HG03175 (cell line): ENCODE results near the gene LINC01488.

Experiments
- ATAC-seq: cut with Tn5 transposase; IDR thresholded peaks from one replicate; pipeline ENCODE4 v1.9.1; 2021; ENCODE audit warnings: mild to moderate bottlenecking, moderate library complexity; ENCODE audit not compliant: unreplicated experiment

The LINC01488 gene

DNA sequence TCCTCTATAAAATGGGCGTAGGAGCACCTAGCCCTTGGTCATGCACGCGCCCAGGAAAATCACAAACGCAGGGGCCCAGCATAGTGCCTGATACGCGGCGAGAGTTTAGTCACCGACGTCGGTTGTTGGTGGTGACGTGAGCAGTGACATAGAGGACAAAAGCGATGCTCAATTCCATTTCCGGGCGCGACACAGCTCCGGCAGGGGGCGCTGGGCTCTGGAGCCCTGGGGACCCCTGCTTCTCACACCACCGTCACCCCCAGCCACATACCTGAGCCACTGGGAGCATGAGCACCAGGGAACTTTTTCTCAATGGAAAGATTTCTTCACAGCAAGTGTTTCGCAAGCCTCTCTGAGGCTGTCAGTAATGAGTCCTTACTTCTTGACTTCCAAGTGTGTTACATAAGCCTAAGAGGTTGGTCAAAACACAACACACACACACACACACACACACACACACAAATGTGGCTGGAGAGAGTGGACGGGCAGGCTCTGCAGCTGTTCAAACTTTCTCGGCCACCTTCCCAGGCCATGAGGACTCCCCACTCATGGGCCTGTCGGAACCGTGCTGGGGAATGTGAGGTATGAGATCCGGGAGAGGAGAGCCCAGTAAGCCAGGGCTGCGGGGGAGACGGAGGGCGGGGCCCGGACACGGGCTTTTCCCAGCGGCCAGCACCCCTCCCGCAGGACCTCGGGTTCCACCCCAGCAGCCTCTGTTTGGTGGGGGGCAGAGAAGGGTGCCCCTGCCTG lies 36.9 kb upstream of the LINC01488 start:
- ATAC-seq, result no peak

- ATAC-seq, result no peak
These were observed 36.4 kb upstream of the LINC01488 start for GRCh38 chr11:69445131-69445470.

DNA sequence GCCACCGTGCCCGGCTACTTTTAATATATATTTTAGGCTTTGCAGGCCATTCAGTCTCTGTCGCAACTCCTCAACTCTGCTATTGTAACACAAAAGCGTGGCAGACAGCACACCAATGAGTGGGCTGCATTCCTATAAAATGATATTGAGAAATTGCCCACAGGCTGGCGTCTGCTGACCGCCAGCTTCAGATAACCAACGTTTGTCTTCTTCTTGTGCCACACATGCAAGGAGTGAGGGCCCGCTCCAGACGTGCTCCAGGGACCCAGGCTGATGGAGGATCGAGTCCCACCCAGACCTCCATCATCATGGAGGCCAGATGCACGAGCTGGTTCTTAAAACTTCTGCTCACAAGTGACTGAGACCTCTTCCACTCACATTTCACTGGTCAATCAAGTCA lies 35.4 kb upstream of the LINC01488 start:
- ATAC-seq, result no peak

DNA sequence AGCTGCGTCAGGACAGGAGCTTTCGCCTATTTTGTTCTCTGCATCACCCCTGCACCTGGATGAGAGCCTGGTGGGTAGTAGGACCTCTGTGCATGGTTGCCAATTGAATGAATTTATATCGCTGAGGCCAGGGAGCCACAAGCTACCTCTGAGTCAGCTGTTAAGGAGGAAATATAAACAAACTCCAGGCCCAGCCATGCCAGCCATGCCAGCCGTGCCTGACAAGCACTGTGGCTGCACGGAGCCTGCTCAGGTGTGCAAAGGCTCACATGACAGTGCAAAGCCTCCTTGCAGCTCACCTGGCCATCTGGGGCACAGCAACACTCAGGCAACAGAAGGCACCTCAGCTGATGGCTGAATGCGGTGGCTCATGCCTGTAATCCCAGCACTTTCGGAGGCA lies 33.7 kb upstream of the LINC01488 start:
- no peak for ATAC-seq

- ATAC-seq, result no peak
These were observed 32.8 kb upstream of the LINC01488 start for GRCh38 chr11:69448471-69449284.

DNA sequence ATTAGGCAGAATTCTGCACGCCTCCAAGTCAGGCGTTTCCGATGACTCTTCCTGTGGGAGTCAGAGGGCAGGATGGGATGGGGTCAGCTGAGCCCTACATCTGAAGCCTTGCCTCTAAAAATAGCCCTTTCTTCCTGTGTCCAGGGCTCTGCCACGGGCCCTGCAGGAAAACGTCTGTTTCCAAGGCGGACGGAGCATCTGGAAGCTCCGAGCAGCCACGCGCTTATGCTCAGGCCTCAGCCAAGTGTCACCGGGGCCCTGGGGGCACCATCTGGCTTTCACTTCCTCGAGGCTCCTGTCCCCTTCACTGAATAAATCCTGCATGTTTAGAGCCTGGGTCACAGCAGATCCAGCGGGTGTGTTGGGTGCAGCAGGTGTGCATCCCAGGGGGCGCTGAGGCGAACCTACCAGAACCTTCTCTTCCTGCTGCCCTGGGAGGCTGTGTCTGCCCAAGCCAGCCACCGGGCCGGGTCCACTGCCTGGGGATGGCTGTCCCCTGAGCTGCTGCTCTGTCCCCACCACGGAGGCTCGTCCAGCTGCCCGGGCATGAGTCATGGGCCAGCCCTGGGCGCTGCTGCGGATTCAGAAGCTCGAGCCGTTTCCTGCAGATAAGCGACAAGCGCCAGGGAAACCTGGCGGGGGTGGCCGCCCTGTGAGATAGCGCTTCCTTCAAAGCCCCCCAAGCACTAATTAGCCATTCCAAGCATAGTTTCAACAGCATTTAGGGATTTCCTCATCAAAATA lies 32.0 kb upstream of the LINC01488 start:
- no peak for ATAC-seq

GRCh38 chr11:69450064-69450856 lies 31.2 kb upstream of the LINC01488 start:
- no peak for ATAC-seq

GRCh38 chr11:69450857-69451220 lies 30.6 kb upstream of the LINC01488 start:
- ATAC-seq, result no peak

- ATAC-seq, result no peak
These were observed 30.2 kb upstream of the LINC01488 start for GRCh38 chr11:69451289-69451688.

- ATAC-seq, result no peak
These were observed 29.1 kb upstream of the LINC01488 start for GRCh38 chr11:69452206-69452987.

DNA sequence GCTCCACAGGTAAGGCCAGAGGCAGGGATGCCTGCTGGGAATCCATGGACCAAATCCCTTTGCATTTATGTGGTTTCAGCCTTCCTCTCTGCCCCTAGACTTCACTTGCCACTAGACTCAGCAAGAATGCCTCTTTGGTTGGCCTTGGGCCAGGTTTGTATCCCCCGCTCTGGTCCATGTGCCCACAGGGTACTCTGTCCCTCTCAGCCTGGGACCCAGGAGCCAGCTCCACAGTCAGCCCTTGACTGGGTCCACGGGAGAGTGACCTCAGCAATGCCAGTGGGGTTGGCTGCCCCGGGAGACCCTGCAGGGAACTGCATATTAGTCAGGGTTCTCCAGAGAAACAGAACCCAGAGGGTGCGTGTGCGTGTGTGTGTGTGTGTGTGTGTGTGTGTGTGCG lies 28.3 kb upstream of the LINC01488 start:
- ATAC-seq, result no peak

DNA sequence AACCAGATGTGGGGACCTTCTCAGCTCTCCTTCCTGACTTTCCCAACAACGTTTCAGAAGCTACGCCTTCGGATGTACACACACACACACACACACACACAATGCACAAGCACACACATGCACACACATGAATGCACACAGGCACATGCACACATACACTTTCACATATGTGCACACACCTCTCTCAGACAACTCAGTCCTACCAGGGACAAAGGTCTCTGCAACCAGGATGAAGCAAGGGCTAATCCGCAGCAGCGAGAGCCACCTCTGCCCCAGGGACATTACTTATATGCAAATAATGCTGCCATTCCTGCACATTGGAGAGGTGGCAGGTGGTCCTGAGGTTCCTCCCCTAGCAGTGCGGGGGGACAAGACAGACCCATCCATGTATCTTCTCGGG lies 27.4 kb upstream of the LINC01488 start:
- no peak for ATAC-seq

- no peak for ATAC-seq
These were observed 25.5 kb upstream of the LINC01488 start for GRCh38 chr11:69455969-69456368.

DNA sequence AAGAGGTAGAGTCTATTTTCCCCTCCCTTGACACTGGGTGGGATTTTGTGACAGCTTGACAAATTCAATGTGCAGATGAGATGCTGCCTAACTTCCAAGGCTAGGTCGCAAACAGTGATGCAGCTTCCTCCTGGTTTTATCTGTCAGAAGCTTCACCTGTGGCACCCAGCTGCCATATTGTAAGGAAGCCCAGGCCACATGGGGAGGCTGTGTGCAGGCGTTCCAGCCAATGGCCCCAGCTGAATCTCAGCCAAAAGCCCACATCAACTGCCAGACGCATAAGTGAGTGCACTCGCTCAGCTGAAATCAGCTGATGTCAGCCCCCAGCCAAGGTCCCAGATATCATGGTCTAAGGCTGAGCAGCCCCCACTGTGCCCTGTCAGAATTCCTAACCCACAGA lies 24.8 kb upstream of the LINC01488 start:
- ATAC-seq, result no peak

- ATAC-seq, result no peak
These were observed 21.5 kb upstream of the LINC01488 start for GRCh38 chr11:69459848-69460539.

DNA sequence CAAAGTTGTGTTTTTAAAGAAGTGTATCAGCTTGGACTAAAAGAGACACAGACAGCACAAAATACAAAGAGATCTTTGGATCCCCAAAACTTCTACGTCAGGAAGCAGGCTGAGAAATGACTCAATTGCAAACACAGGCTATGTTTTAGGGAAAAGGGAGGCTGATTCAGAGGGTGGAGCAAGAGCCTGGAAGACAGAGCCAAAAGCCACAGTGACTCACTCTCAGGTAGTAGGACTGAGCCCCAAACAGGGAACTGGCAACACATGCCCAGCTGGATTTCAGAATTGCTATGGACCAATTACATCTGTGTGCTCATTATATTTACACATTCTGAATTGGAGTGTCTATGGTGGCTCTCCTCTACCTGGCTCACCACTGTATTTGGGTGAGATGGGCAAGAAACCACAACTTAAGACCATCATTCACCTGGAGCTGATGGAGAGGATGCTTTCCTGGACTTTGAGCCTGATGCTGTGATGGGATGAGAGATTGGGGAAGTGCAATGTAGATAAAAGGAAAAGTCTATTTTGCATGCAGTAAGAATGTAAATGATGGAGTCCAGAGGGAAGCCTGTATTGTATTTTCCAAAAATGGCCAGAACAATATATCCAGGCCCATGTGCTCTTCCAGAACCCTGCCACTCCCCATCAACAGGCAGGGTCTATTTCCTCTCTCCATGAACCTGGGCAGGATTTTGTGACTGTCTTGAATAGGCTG lies 20.8 kb upstream of the LINC01488 start:
- ATAC-seq, result no peak

GRCh38 chr11:69461272-69461962 lies 20.0 kb upstream of the LINC01488 start:
- ATAC-seq, result no peak
